Karpas-422 (cell line): ENCODE measurements around the gene RPS15. TPM values are rescaled to one million over a fixed set of nuclear protein-coding genes. Genes with fewer than 3 reads are reported as not detected.

Experiments
- DNase-seq: peaks from one replicate; pipeline ENCODE4 v3.0.0-alpha.2; 2015
- H2AFZ ChIP-seq: fragments of 200-600 bp; sonication (generic); 2 replicates; pipeline ENCODE4 v1.6.1; 2014; ENCODE audit warnings: antibody characterized with exemption, low read length, mixed read lengths
- H3K27ac ChIP-seq: fragments of 200-600 bp; sonication (generic); 2 replicates; pipeline ENCODE4 v1.5.1; 2014; ENCODE audit warnings: mild to moderate bottlenecking, low read length, moderate library complexity
- H3K27me3 ChIP-seq: fragments of 200-600 bp; sonication (generic); 2 replicates; pipeline ENCODE4 v1.6.1; 2014; ENCODE audit warnings: low read length, mixed read lengths
- H3K36me3 ChIP-seq: fragments of 200-600 bp; sonication (generic); 2 replicates; pipeline ENCODE4 v1.6.1; 2014; ENCODE audit warnings: low read length, mixed read lengths; ENCODE audit not compliant: insufficient read depth
- H3K4me1 ChIP-seq: fragments of 200-600 bp; sonication (generic); 2 replicates; pipeline ENCODE4 v1.6.1; 2014; ENCODE audit warnings: mild to moderate bottlenecking, low read length, mixed read lengths
- H3K4me2 ChIP-seq: fragments of 200-600 bp; sonication (generic); 2 replicates; pipeline ENCODE4 v1.6.1; 2014; ENCODE audit warnings: low read length, low read depth, mild to moderate bottlenecking; ENCODE audit not compliant: poor library complexity, severe bottlenecking
- H3K4me3 ChIP-seq: fragments of 200-600 bp; sonication (generic); 2 replicates; pipeline ENCODE4 v1.5.1; 2014; ENCODE audit warnings: mild to moderate bottlenecking, antibody characterized with exemption, low read length, mixed read lengths
- H3K79me2 ChIP-seq: fragments of 200-600 bp; sonication (generic); 2 replicates; pipeline ENCODE4 v1.6.1; 2014; ENCODE audit warnings: mild to moderate bottlenecking, low read length, mixed read lengths
- H3K9ac ChIP-seq: fragments of 200-600 bp; sonication (generic); 2 replicates; pipeline ENCODE4 v1.6.0; 2014; ENCODE audit warnings: low read length
- H3K9me2 ChIP-seq: fragments of 200-600 bp; sonication (generic), shearing (Covaris generic); replicated peaks from 2 replicates; pipeline ENCODE4 v1.6.0; 2014; ENCODE audit warnings: mild to moderate bottlenecking, low read length, moderate library complexity; ENCODE audit not compliant: insufficient read depth
- H3K9me3 ChIP-seq: fragments of 300-700, 200-600 bp; sonication (generic); 2 replicates; pipeline ENCODE4 v1.6.1; 2014; ENCODE audit warnings: low read length, mixed read lengths
- H4K20me1 ChIP-seq: fragments of 200-600 bp; sonication (generic); 2 replicates; pipeline ENCODE4 v1.6.1; 2014; ENCODE audit warnings: mild to moderate bottlenecking, antibody characterized with exemption, low read length, low read depth; ENCODE audit not compliant: insufficient read depth
- total RNA-seq: library from RNA; depleted of rRNA; stranded (reverse); fragments of >200 nt; shearing (Covaris generic); gene quantifications from 2 replicates; pipeline ENCODE4 v1.2.3, GENCODE V29; 2014; ENCODE audit warnings: low replicate concordance

Gene RPS15
- total RNA-seq, 1 experiment from 2014 or later, result 2,088 TPM

DNA sequence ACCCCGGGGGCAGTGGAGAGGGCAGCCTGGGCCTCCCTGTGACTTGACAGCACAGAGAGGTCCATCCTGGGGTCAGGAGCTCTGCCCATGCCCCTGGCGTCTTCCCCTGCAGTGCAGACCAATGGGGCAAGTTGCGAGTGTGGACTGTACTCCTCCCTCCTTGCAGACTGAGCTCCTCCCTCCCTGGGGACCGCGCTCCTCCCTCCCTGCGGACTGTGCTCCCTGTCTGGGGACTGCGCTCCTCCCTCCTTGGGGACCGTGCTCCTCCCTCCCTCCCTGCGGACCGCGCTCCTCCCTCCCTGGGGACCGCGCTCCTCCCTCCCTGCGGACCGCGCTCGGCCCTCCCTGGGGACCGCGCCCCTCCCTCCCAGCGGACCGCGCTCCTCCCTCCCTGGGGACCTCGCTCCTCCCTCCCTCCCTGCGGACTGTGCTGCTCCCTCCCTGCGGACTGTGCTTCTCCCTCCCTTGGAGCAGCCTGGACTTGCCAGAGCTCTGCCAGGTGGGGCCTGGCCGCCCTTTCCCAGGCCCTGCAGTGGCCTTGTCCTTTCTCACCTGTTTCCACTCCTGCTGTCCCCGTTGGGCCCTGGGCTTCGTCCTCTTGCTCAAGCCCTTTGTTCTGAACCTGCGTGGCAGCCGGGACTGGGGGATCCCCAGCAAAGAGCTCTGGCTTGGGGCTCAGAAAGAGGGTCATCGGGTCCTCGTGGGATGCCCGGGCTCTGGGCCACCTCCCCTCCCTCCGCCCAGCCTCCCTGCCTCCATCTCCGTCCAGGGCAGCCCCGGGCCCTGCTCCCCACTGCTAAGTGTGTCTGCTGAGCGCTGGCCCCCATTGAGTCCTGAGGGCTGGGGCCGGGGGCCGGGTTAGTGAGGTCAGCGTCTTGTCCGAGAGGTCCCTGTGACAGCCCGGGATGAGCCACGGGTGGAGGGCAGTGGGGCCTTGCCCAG is 43.7 kb upstream of the RPS15 start:
- Histone ChIP-seq H3K27ac (no peak overlapping the region), H3K4me1 (no peaks in the 10 kb centered on the region; the same call in 1 of the 2 replicates), H3K4me3 (no peak overlapping the region), H3K79me2 (peaks cover 3% of the 10 kb centered on the region), H3K9me2 (no peaks in the 10 kb centered on the region), H2AFZ (no peak overlapping the region), H3K27me3 (no peaks in the 10 kb centered on the region), H4K20me1 (no peaks in the 10 kb centered on the region), H3K9ac (no peak overlapping the region), H3K36me3 (peaks cover 4% of the 10 kb centered on the region; the same call in 1 of the 2 replicates), H3K4me2 (no peak overlapping the region), H3K9me3 (no peaks in the 10 kb centered on the region)
- DNase-seq, result no peak

DNA sequence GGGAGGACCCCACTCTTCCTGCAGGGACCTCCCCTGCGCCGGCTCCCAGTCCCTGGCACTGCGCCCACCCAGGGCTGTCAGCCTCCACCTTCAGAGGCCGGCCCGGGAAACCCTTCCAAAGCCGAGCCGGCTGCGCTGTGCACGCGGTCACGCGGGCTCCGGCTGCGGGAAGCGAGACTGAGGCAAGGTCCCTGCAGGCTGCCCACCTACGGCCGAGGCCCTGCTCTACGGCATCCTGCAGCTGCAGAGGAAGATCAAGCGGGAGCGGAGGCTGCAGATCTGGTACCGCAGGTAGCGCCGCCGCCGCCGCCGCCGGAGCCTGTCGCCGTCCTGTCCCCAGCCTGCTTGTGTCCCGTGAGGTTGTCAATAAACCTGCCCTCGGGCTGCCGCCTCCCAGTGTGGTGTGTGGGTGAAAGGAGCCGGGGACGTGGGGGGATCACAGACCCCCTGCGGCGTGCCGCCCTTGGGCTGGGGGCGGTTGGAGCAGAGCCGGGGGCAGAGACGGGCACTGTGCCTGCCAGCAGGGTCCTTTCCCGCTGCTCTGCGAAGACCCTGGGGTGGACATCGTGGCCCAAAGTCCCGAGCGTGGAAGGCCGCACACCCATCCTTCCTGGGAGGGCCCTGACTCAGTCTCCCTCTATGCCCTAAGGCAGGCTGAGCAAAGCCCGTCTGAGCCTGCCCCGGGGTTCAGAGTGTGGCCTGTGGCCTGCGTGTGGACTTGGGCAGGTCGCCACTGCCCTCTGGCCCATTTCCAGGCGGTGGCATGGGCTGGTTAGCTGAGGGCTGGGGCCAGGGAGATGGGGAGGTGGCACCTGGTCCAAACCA is 42.8 kb upstream of the RPS15 start:
- Histone ChIP-seq H4K20me1 (0 out of 2 replicates have a peak, but pooled peaks cover 3% of the 10 kb centered on the region), H3K4me2 (no peak overlapping the region), H3K4me1 (peaks cover 8% of the 10 kb centered on the region), H3K36me3 (peaks cover 4% of the 10 kb centered on the region; the same call in 1 of the 2 replicates), H3K9ac (no peak overlapping the region), H3K9me3 (no peaks in the 10 kb centered on the region), H3K27ac (no peak overlapping the region), H3K4me3 (no peak overlapping the region), H3K9me2 (no peaks in the 10 kb centered on the region), H3K79me2 (peaks cover 12% of the 10 kb centered on the region), H3K27me3 (no peaks in the 10 kb centered on the region), H2AFZ (no peak overlapping the region)
- no peak for DNase-seq

GRCh38 chr19:1396019-1396767 is 42.0 kb upstream of the RPS15 start:
- Histone ChIP-seq H3K27me3 (no peaks in the 10 kb centered on the region), H2AFZ (no peak overlapping the region), H3K9me2 (no peaks in the 10 kb centered on the region), H3K9me3 (no peaks in the 10 kb centered on the region), H3K79me2 (peaks cover 20% of the 10 kb centered on the region), H3K4me1 (peaks cover 12% of the 10 kb centered on the region), H4K20me1 (0 out of 2 replicates have a peak, but pooled peaks cover 5% of the 10 kb centered on the region), H3K9ac (no peak overlapping the region), H3K36me3 (peaks cover 4% of the 10 kb centered on the region; the same call in 1 of the 2 replicates), H3K4me2 (no peak overlapping the region), H3K27ac (no peak overlapping the region), H3K4me3 (no peak overlapping the region)
- DNase-seq, result peak; percentile 71

DNA sequence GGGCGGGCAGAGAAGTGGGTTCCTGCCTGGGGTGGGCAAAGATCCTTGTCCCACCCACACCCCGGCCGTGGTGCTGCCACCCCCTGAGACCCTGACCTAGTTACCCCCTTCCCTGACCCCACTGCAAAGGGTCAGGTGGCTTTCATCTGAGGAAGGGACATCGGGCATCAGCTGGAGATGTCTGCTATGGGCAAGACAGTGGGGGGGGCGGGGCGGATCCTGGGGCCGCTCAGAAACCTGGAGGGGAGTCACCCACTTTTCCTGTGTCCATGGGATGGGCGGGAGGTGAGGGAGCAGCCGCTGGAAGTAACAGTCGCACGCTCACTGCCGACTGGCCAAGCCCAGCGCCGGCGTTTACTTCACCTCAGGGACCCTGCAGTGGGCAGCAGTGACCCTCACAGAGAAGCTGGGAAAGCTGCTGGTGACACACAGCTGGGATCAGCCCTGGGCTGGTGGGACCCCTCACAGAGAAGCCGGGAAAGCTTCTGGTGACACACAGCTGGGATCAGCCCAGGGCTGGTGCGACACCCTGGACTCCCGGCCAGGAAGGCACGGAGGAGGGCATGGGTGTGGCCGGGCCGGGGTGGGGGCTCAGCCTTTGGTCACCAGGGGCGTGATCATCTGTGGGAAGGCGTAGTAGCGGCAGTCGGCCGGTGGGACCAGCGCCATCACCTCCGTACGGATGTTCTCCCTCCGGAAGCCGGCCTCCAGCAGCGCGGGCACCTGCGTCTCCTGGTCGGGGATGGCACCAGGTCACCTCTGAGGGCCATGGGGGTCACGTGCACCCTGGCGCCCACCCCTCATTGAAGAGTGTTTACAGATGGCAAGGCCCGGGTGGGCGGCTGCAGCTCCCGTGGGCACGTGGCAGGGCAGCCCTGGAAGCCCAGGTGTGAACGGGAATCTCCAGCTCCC is 41.2 kb upstream of the RPS15 start:
- H3K9me3 ChIP-seq, result no peaks in the 10 kb centered on the region
- no peak overlapping the region for H2AFZ ChIP-seq
- H3K4me2 ChIP-seq, result no peak overlapping the region
- no peaks in the 10 kb centered on the region for H3K27me3 ChIP-seq
- peaks cover 21% of the 10 kb centered on the region for H3K79me2 ChIP-seq
- peaks cover 18% of the 10 kb centered on the region for H3K4me1 ChIP-seq
- 0 out of 2 replicates have a peak, but pooled peaks cover 5% of the 10 kb centered on the region for H4K20me1 ChIP-seq
- H3K27ac ChIP-seq, result no peak overlapping the region
- H3K4me3 ChIP-seq, result no peak overlapping the region
- peak; percentile 54 for DNase-seq
- H3K9me2 ChIP-seq, result no peaks in the 10 kb centered on the region
- no peak overlapping the region for H3K9ac ChIP-seq
- H3K36me3 ChIP-seq, result peaks cover 4% of the 10 kb centered on the region; the same call in 1 of the 2 replicates

- H3K79me2 ChIP-seq, result peaks cover 21% of the 10 kb centered on the region
- no peak overlapping the region for H3K9ac ChIP-seq
- H3K4me2 ChIP-seq, result no peak overlapping the region
- no peaks in the 10 kb centered on the region for H3K9me2 ChIP-seq
- H3K36me3 ChIP-seq, result peaks cover 4% of the 10 kb centered on the region; the same call in 1 of the 2 replicates
- peaks cover 26% of the 10 kb centered on the region for H3K4me1 ChIP-seq
- H3K27me3 ChIP-seq, result no peaks in the 10 kb centered on the region
- no peak overlapping the region for H2AFZ ChIP-seq
- H4K20me1 ChIP-seq, result 0 out of 2 replicates have a peak, but pooled peaks cover 5% of the 10 kb centered on the region
- no peak overlapping the region for H3K27ac ChIP-seq
- no peaks in the 10 kb centered on the region for H3K9me3 ChIP-seq
- DNase-seq, result peak; percentile 72
- no peak overlapping the region for H3K4me3 ChIP-seq
Measured at GRCh38 chr19:1397838-1398237, 40.4 kb upstream of the RPS15 start.

- H3K4me1 ChIP-seq, result peaks cover 29% of the 10 kb centered on the region
- no peak overlapping the region for H3K9ac ChIP-seq
- DNase-seq, result no peak
- peaks cover 21% of the 10 kb centered on the region for H3K79me2 ChIP-seq
- no peak overlapping the region for H2AFZ ChIP-seq
- no peak overlapping the region for H3K27ac ChIP-seq
- 0 out of 2 replicates have a peak, but pooled peaks cover 5% of the 10 kb centered on the region for H4K20me1 ChIP-seq
- H3K36me3 ChIP-seq, result peaks cover 4% of the 10 kb centered on the region; the same call in 1 of the 2 replicates
- H3K4me2 ChIP-seq, result no peak overlapping the region
- H3K9me3 ChIP-seq, result no peaks in the 10 kb centered on the region
- no peaks in the 10 kb centered on the region for H3K27me3 ChIP-seq
- H3K9me2 ChIP-seq, result no peaks in the 10 kb centered on the region
- no peak overlapping the region; the same call in 1 of the 2 replicates for H3K4me3 ChIP-seq
Measured at GRCh38 chr19:1399079-1399478, 39.1 kb upstream of the RPS15 start.

GRCh38 chr19:1399745-1400144 is 38.5 kb upstream of the RPS15 start:
- 0 out of 2 replicates have a peak, but pooled peaks cover 5% of the 10 kb centered on the region for H4K20me1 ChIP-seq
- peaks cover 29% of the 10 kb centered on the region for H3K4me1 ChIP-seq
- H3K9ac ChIP-seq, result peak overlapping the region; percentile 93
- H3K4me3 ChIP-seq, result peak overlapping the region; percentile 97; the same call in 1 of the 2 replicates
- no peaks in the 10 kb centered on the region for H3K9me2 ChIP-seq
- DNase-seq, result no peak
- H3K27ac ChIP-seq, result no peak overlapping the region
- H3K9me3 ChIP-seq, result no peaks in the 10 kb centered on the region
- H3K79me2 ChIP-seq, result peaks cover 21% of the 10 kb centered on the region
- H2AFZ ChIP-seq, result no peak overlapping the region
- H3K4me2 ChIP-seq, result peak overlapping the region; percentile 91
- peaks cover 4% of the 10 kb centered on the region; the same call in 1 of the 2 replicates for H3K36me3 ChIP-seq
- H3K27me3 ChIP-seq, result no peaks in the 10 kb centered on the region
